ENCODE data around the gene SRSF9. TPM values are rescaled to one million over a fixed set of nuclear protein-coding genes. Genes with fewer than 3 reads are reported as not detected.
"Not testable (repeated sequence)": the region's sequence is repeated elsewhere in the genome, so short reads cannot be mapped to it uniquely, and the experiment has no call there.

Gene SRSF9
- total RNA-seq, 1 experiment from 2014 or later = 319 TPM

GRCh38 chr12:120489018-120489417, 19.5 kb upstream of the SRSF9 start:
- ChIA-PET CTCF (interaction anchor here (0.8 kb wide), 1 partner anchor 19 kb away, joined by 4 read pairs; no protein-coding TSS in a partner anchor), POLR2A (ENCODE audit: unreplicated experiment) (interaction anchor here (0.6 kb wide), 2 partner anchors 28 to 196 kb away, joined by 3 to 7 read pairs; partner anchors contain the start of gene RNU4-1)
- Histone ChIP-seq H3K4me2 (ENCODE audit: low read length) (peak overlapping the region; percentile 17; the same call in 1 of the 2 replicates), H3K36me3 (ENCODE audit: low read depth, low read length) (no peaks in the 10 kb centered on the region), H3K9me2 (replicated peaks; ENCODE audit: low read length) (no peaks in the 10 kb centered on the region), H3F3A (ENCODE audit: low read length, unreplicated experiment) (no peaks in the 10 kb centered on the region), H3K9me3 (ENCODE audit: low read length) (no peaks in the 10 kb centered on the region), H3K9ac (ENCODE audit: low read length) (no peak overlapping the region), H2AFZ (ENCODE audit: low read length) (no peak overlapping the region), H3K27me3 (ENCODE audit: low read length) (no peaks in the 10 kb centered on the region), H3K27ac (ENCODE audit: low read length) (no peak overlapping the region), H4K20me1 (ENCODE audit: low read length) (no peaks in the 10 kb centered on the region), H3K79me2 (ENCODE audit: low read length) (no peaks in the 10 kb centered on the region), H3K4me1 (ENCODE audit: insufficient read depth, low read length) (peaks cover 13% of the 10 kb centered on the region), H3K4me3 (ENCODE audit: low read length) (no peak overlapping the region)
- DNase-seq = peak; percentile 82
- no TSS peak for BruUV-seq (replicated peaks)
- ATAC-seq = peak; percentile 96
- intact Hi-C loops (cut with micrococcal nuclease) = loop anchor here (1.0 kb wide), 1 partner anchor 15 kb away; no protein-coding TSS in a partner anchor
- no peak for TF ChIP-seq CTCF (conservative IDR thresholded peaks at IDR 0.05; ENCODE audit: low read depth, low read length)
- TF ChIP-seq EZH2phosphoT487 (IDR thresholded peaks at IDR 0.05; ENCODE audit: borderline replicate concordance, low read length) = no peak
- no peak for TF ChIP-seq EZH2 (IDR thresholded peaks at IDR 0.05; ENCODE audit: low read length, unreplicated experiment)

- H3K9me2 ChIP-seq (replicated peaks; ENCODE audit: low read length) = no peaks in the 10 kb centered on the region
- H3K9me3 ChIP-seq (ENCODE audit: low read length) = no peaks in the 10 kb centered on the region
- H3K27me3 ChIP-seq (ENCODE audit: low read length) = no peaks in the 10 kb centered on the region
- no peak overlapping the region for H2AFZ ChIP-seq (ENCODE audit: low read length)
- H3K4me1 ChIP-seq (ENCODE audit: insufficient read depth, low read length) = peaks cover 13% of the 10 kb centered on the region
- TF ChIP-seq EZH2phosphoT487 (IDR thresholded peaks at IDR 0.05; ENCODE audit: borderline replicate concordance, low read length) (no peak), CTCF (conservative IDR thresholded peaks at IDR 0.05; ENCODE audit: low read depth, low read length) (no peak), EZH2 (IDR thresholded peaks at IDR 0.05; ENCODE audit: low read length, unreplicated experiment) (no peak)
- ChIA-PET POLR2A (ENCODE audit: unreplicated experiment) (no interaction called here), CTCF (interaction anchor here (0.8 kb wide), 1 partner anchor 18 kb away, joined by 4 read pairs; no protein-coding TSS in a partner anchor)
- no peaks in the 10 kb centered on the region for H3F3A ChIP-seq (ENCODE audit: low read length, unreplicated experiment)
- H3K9ac ChIP-seq (ENCODE audit: low read length) = no peak overlapping the region
- H3K4me2 ChIP-seq (ENCODE audit: low read length) = no peak overlapping the region
- DNase-seq (no peak), ATAC-seq (no peak)
- H3K27ac ChIP-seq (ENCODE audit: low read length) = no peak overlapping the region
- no peaks in the 10 kb centered on the region for H4K20me1 ChIP-seq (ENCODE audit: low read length)
- no peak overlapping the region for H3K4me3 ChIP-seq (ENCODE audit: low read length)
- no peaks in the 10 kb centered on the region for H3K36me3 ChIP-seq (ENCODE audit: low read depth, low read length)
- BruUV-seq (replicated peaks) = no TSS peak
- intact Hi-C loops (cut with micrococcal nuclease) = no loop called here
- H3K79me2 ChIP-seq (ENCODE audit: low read length) = no peaks in the 10 kb centered on the region
Measured at GRCh38 chr12:120488057-120488640, 18.6 kb upstream of the SRSF9 start.

GRCh38 chr12:120487552-120487951, 18.0 kb upstream of the SRSF9 start:
- POLR2A ChIA-PET (ENCODE audit: unreplicated experiment); H3K79me2 ChIP-seq (ENCODE audit: low read length); H3K4me3 ChIP-seq (ENCODE audit: low read length); ATAC-seq; H3K9me2 ChIP-seq (replicated peaks; ENCODE audit: low read length); CTCF ChIA-PET; BruUV-seq (replicated peaks); H3K9me3 ChIP-seq (ENCODE audit: low read length); H3K36me3 ChIP-seq (ENCODE audit: low read depth, low read length); H3K27ac ChIP-seq (ENCODE audit: low read length); DNase-seq; H4K20me1 ChIP-seq (ENCODE audit: low read length); H3F3A ChIP-seq (ENCODE audit: low read length, unreplicated experiment); H2AFZ ChIP-seq (ENCODE audit: low read length); intact Hi-C loops (cut with micrococcal nuclease); H3K9ac ChIP-seq (ENCODE audit: low read length); H3K27me3 ChIP-seq (ENCODE audit: low read length); H3K4me2 ChIP-seq (ENCODE audit: low read length): not testable (repeated sequence)
- peaks cover 13% of the 10 kb centered on the region for H3K4me1 ChIP-seq (ENCODE audit: insufficient read depth, low read length)
